ENCODE data around the gene IL2RA.

GRCh38 chr10:5961405-5962100 is 100.6 kb downstream of the IL2RA start:
- TF ChIP-seq CTCF (IDR thresholded peaks at IDR 0.05), result no peak
- TF ChIP-seq EZH2 (IDR thresholded peaks at IDR 0.05; ENCODE audit: borderline replicate concordance, insufficient read depth, low read depth, low read length, poor library complexity, severe bottlenecking), result no peak
